GM23338 (cell line): ENCODE results near the gene INPP1. TPM values are rescaled to one million over a fixed set of nuclear protein-coding genes. Genes with fewer than 3 reads are reported as not detected.

Source experiments
- ATAC-seq: fragments of 200-7000 bp; cut with Tn5 transposase; 3 replicates; pipeline ENCODE4 v1.9.1; 2020
- DNase-seq: peaks from one replicate; pipeline ENCODE4 v3.0.0-alpha.2; 2015; ENCODE audit warnings: low spot score
- H2AFZ ChIP-seq: fragments of 200-600 bp; sonication (generic); 2 replicates; pipeline ENCODE4 v1.8.0; 2016; ENCODE audit warnings: antibody characterized with exemption, mild to moderate bottlenecking, moderate library complexity
- H3F3A ChIP-seq: fragments of 200-600 bp; sonication (generic); replicated peaks from 2 replicates; pipeline ENCODE4 v1.8.0; 2017; ENCODE audit warnings: antibody characterized with exemption, mixed run types, low read depth
- H3K27ac ChIP-seq: fragments of 200-600 bp; sonication (generic); 2 replicates; pipeline ENCODE4 v1.6.1; 2016; ENCODE audit warnings: low read depth
- H3K27me3 ChIP-seq: fragments of 200-600 bp; sonication (generic); 2 replicates; pipeline ENCODE4 v1.8.0; 2016; ENCODE audit warnings: mild to moderate bottlenecking, mixed run types, moderate library complexity; ENCODE audit not compliant: insufficient read depth
- H3K36me3 ChIP-seq: fragments of 200-600 bp; sonication (generic); 2 replicates; pipeline ENCODE4 v1.8.0; 2016; ENCODE audit warnings: mild to moderate bottlenecking; ENCODE audit not compliant: insufficient read depth
- H3K4me1 ChIP-seq: fragments of 200-600 bp; sonication (generic); 2 replicates; pipeline ENCODE4 v1.8.0; 2016; ENCODE audit warnings: mild to moderate bottlenecking, moderate library complexity; ENCODE audit not compliant: insufficient read depth
- H3K4me2 ChIP-seq: fragments of 200-600 bp; sonication (generic); 2 replicates; pipeline ENCODE4 v1.7.1; 2017; ENCODE audit warnings: mixed run types
- H3K4me3 ChIP-seq: fragments of 200-600 bp; sonication (generic); 2 replicates; pipeline ENCODE4 v1.6.1; 2016; ENCODE audit warnings: mixed run types
- H3K79me2 ChIP-seq: fragments of 200-600 bp; sonication (generic); replicated peaks from 2 replicates; pipeline ENCODE4 v1.8.0; 2017; ENCODE audit warnings: mild to moderate bottlenecking; ENCODE audit not compliant: insufficient read depth
- H3K9me2 ChIP-seq: fragments of 200-600 bp; sonication (generic); 2 replicates; pipeline ENCODE4 v1.8.0; 2017; ENCODE audit not compliant: insufficient read depth
- H4K20me1 ChIP-seq: fragments of 200-600 bp; sonication (generic); replicated peaks from 2 replicates; pipeline ENCODE4 v1.8.0; 2017; ENCODE audit warnings: mild to moderate bottlenecking; ENCODE audit not compliant: insufficient read depth
- H3K27ac Mint-ChIP-seq: 2 replicates; pipeline ENCODE4 v1.8.0; 2020; ENCODE audit warnings: inconsistent platforms, mild to moderate bottlenecking, moderate library complexity, mixed read lengths
- H3K27me3 Mint-ChIP-seq: 3 replicates; pipeline ENCODE4 v1.8.0; 2022; ENCODE audit warnings: low read depth, mild to moderate bottlenecking, moderate library complexity, mixed read lengths, inconsistent platforms; ENCODE audit not compliant: insufficient read depth, poor library complexity
- H3K36me3 Mint-ChIP-seq: 3 replicates; pipeline ENCODE4 v1.8.0; 2021; ENCODE audit warnings: low read depth, mild to moderate bottlenecking, inconsistent platforms, moderate library complexity, mixed read lengths
- H3K4me1 Mint-ChIP-seq: 3 replicates; pipeline ENCODE4 v1.8.0; 2020; ENCODE audit warnings: mild to moderate bottlenecking, inconsistent platforms, mixed read lengths
- H3K4me3 Mint-ChIP-seq: 3 replicates; pipeline ENCODE4 v1.8.0; 2021; ENCODE audit warnings: moderate library complexity, mild to moderate bottlenecking, inconsistent platforms, mixed read lengths
- H3K9me3 Mint-ChIP-seq: 3 replicates; pipeline ENCODE4 v1.8.0; 2020; ENCODE audit warnings: moderate library complexity, mild to moderate bottlenecking, inconsistent platforms, mixed read lengths
- CREB1 ChIP-seq: fragments of 250-450 bp; sonication (Bioruptor Pico); IDR thresholded peaks from 2 replicates; pipeline ENCODE4 v1.5.0; 2020; ENCODE audit warnings: low read depth, mild to moderate bottlenecking, moderate library complexity
- CTCF ChIP-seq, 2 experiments: fragments of 200-600 bp in 1 of 2; sonication (generic) in 1 of 2; conservative IDR thresholded peaks; 2 replicates each; pipeline versions ENCODE4 v1.5.1 to v1.6.1; 2016 to 2017; ENCODE audit warnings: antibody characterized with exemption in 2 of 2, low read depth in 2 of 2, mild to moderate bottlenecking in 2 of 2, moderate library complexity in 1 of 2
- ETS1 ChIP-seq: IDR thresholded peaks from 2 replicates; pipeline ENCODE4 v1.6.1; 2016; ENCODE audit warnings: antibody characterized with exemption
- EZH2 ChIP-seq: fragments of 200-600 bp; sonication (generic); IDR thresholded peaks from one replicate; pipeline ENCODE4 v1.8.0; 2017; ENCODE audit warnings: antibody characterized with exemption, mild to moderate bottlenecking, low read depth; ENCODE audit not compliant: unreplicated experiment
- EZH2phosphoT487 ChIP-seq: fragments of 200-600 bp; sonication (generic); IDR thresholded peaks from one replicate; pipeline ENCODE4 v1.8.1; 2018; ENCODE audit warnings: antibody characterized with exemption; ENCODE audit not compliant: unreplicated experiment
- JUNB ChIP-seq: IDR thresholded peaks from one replicate; pipeline ENCODE4 v1.6.1; 2016; ENCODE audit warnings: antibody characterized with exemption; ENCODE audit not compliant: unreplicated experiment
- NANOG ChIP-seq: IDR thresholded peaks from 2 replicates; pipeline ENCODE4 v1.6.1; 2016; ENCODE audit warnings: antibody characterized with exemption, borderline replicate concordance
- POLR2AphosphoS5 ChIP-seq: IDR thresholded peaks from 2 replicates; pipeline ENCODE4 v1.6.1; 2016; ENCODE audit warnings: antibody characterized with exemption, low read depth
- REST ChIP-seq: IDR thresholded peaks from one replicate; pipeline ENCODE4 v1.6.1; 2018; ENCODE audit warnings: antibody characterized with exemption; ENCODE audit not compliant: unreplicated experiment
- STAT1 ChIP-seq: IDR thresholded peaks from one replicate; pipeline ENCODE4 v1.6.1; 2016; ENCODE audit warnings: antibody characterized with exemption; ENCODE audit not compliant: unreplicated experiment
- ZNF114 ChIP-seq: fragments of 250-450 bp; sonication (Bioruptor Pico); IDR thresholded peaks from 2 replicates; pipeline ENCODE4 v1.5.0; 2020; ENCODE audit warnings: mild to moderate bottlenecking, moderate library complexity
- ZNF331 ChIP-seq: fragments of 250-450 bp; sonication (Bioruptor Pico); IDR thresholded peaks from 2 replicates; pipeline ENCODE4 v1.5.0; 2020; ENCODE audit warnings: low read depth, mild to moderate bottlenecking, moderate library complexity
- ZNF462 ChIP-seq: fragments of 250-450 bp; sonication (Bioruptor Pico); IDR thresholded peaks from 2 replicates; pipeline ENCODE4 v1.5.0; 2020; ENCODE audit warnings: mild to moderate bottlenecking, moderate library complexity
- polyA plus RNA-seq: library from polyadenylated mRNA; unstranded; fragments of >200 nt; fragmentation: Nextera tagmentation; extraction: Ambion mirVana; gene quantifications from 2 replicates; pipeline ENCODE4 v1.2.1, GENCODE V29; 2016
- total RNA-seq: library from RNA; depleted of rRNA; stranded (reverse); fragments of >200 nt; shearing (Covaris generic); gene quantifications from 2 replicates; pipeline ENCODE4 v1.2.3, GENCODE V29; 2014

The INPP1 gene
- total and polyA plus RNA-seq, 2 experiments from 2014 or later, result 2.6 to 6.5 TPM

- H4K20me1 ChIP-seq, result no peaks in the 10 kb centered on the region
- no peaks in the 10 kb centered on the region for H3K79me2 ChIP-seq
- H3K36me3 ChIP-seq, result no peaks in the 10 kb centered on the region
- DNase-seq (no peak), ATAC-seq (no peak)
- H3K27me3 ChIP-seq, result peaks cover 6% of the 10 kb centered on the region
- no peak overlapping the region for H3K4me3 ChIP-seq
- no peak overlapping the region for H2AFZ ChIP-seq
- no peaks in the 10 kb centered on the region for H3K9me2 ChIP-seq
- no peak overlapping the region for H3K27ac ChIP-seq
- H3K4me1 ChIP-seq, result peaks cover 17% of the 10 kb centered on the region
- Mint-ChIP-seq H3K9me3 (no peaks in the 10 kb centered on the region), H3K4me3 (no peak overlapping the region), H3K27me3 (no peaks in the 10 kb centered on the region), H3K36me3 (no peaks in the 10 kb centered on the region), H3K27ac (no peak overlapping the region), H3K4me1 (peaks cover 18% of the 10 kb centered on the region)
- no peak for TF ChIP-seq CREB1 (CRISPR knock-in tag)
- TF ChIP-seq ZNF462 (CRISPR knock-in tag), result no peak
- no peak for TF ChIP-seq POLR2AphosphoS5
- TF ChIP-seq ETS1, result no peak
- no peak for TF ChIP-seq ZNF331 (CRISPR knock-in tag)
- no peak for TF ChIP-seq ZNF114 (CRISPR knock-in tag)
- no peak for TF ChIP-seq STAT1
- TF ChIP-seq NANOG, result no peak
- no peak for TF ChIP-seq EZH2
- TF ChIP-seq EZH2phosphoT487, result no peak
- TF ChIP-seq CTCF (conservative IDR thresholded peaks at IDR 0.05; ENCODE audit: low read depth in 2 of 2), result no peak
- no peak for TF ChIP-seq REST
- TF ChIP-seq JUNB, result no peak
- H3F3A ChIP-seq, result no peaks in the 10 kb centered on the region
- no peak overlapping the region for H3K4me2 ChIP-seq
Measured at GRCh38 chr2:190415251-190415650, 71.9 kb downstream of the INPP1 start.
